AG10803 (cell line): ENCODE data around the gene IDH3G.

ENCODE experiments used
- DNase-seq: peaks from one replicate; pipeline ENCODE4 v3.0.0; 2010; ENCODE audit warnings: low read depth
- H3K4me3 ChIP-seq: 2 replicates; pipeline ENCODE4 v1.5.1; 2011; ENCODE audit warnings: mild to moderate bottlenecking, low read length, control low read depth
- CTCF ChIP-seq: conservative IDR thresholded peaks from 2 replicates; pipeline ENCODE4 v1.5.1; 2011; ENCODE audit warnings: mild to moderate bottlenecking, low read length, control low read depth, inconsistent platforms

IDH3G gene

GRCh38 chrX:153803211-153804099, 9.3 kb upstream of the IDH3G start:
- DNase-seq: no peak
- no peak for TF ChIP-seq CTCF
- H3K4me3 ChIP-seq: no peak overlapping the region

GRCh38 chrX:153802513-153803045, 8.4 kb upstream of the IDH3G start:
- no peak for DNase-seq
- TF ChIP-seq CTCF: no peak
- H3K4me3 ChIP-seq: no peak overlapping the region

GRCh38 chrX:153801669-153802068, 7.5 kb upstream of the IDH3G start:
- no peak for TF ChIP-seq CTCF

GRCh38 chrX:153800746-153801145, 6.6 kb upstream of the IDH3G start:
- no peak for DNase-seq
- H3K4me3 ChIP-seq: no peak overlapping the region
- TF ChIP-seq CTCF: no peak

More at GRCh38 chrX:153801669-153802068, 7.5 kb upstream of the IDH3G start:
- H3K4me3 ChIP-seq: no peak overlapping the region
- DNase-seq: no peak

GRCh38 chrX:153800177-153800722, 6.1 kb upstream of the IDH3G start:
- no peak for DNase-seq
- TF ChIP-seq CTCF: no peak
- H3K4me3 ChIP-seq: no peak overlapping the region

- no peak overlapping the region for H3K4me3 ChIP-seq
- TF ChIP-seq CTCF: no peak
- DNase-seq: no peak
Observed at GRCh38 chrX:153799326-153799725, 5.2 kb upstream of the IDH3G start.
